NCI-H748 (cell line): ENCODE measurements around the gene BSN.
"Not testable (repeated sequence)": the region's sequence is repeated elsewhere in the genome, so short reads cannot be mapped to it uniquely, and the experiment has no call there.

ENCODE experiments used
- DNase-seq: peaks from one replicate; lab custom pipeline; 2025; ENCODE audit not compliant: unreplicated experiment; lab: John Stamatoyannopoulos, UW

The BSN gene

GRCh38 chr3:49689046-49689907 lies 135.0 kb downstream of the BSN start, which contains the start of the genes MST1 and RNF123:
TSS of gene MST1 (minus strand) at chr3:49689474. CDS start at chr3:49688691, 783 bp downstream.
TSS of gene RNF123 (plus strand) at chr3:49689557. CDS start at chr3:49691166, 1,609 bp downstream.
- DNase-seq = no peak

GRCh38 chr3:49689908-49690624 lies 135.8 kb downstream of the BSN start:
- DNase-seq = not testable (repeated sequence)

- DNase-seq = not testable (repeated sequence)
Measured at GRCh38 chr3:49690856-49691255, 136.6 kb downstream of the BSN start.

- DNase-seq = not testable (repeated sequence)
Measured at GRCh38 chr3:49691481-49691880, 137.2 kb downstream of the BSN start.

GRCh38 chr3:49694409-49695070 lies 140.3 kb downstream of the BSN start:
- DNase-seq = not testable (repeated sequence)

GRCh38 chr3:49695350-49696015 lies 141.2 kb downstream of the BSN start:
- DNase-seq = not testable (repeated sequence)

GRCh38 chr3:49699281-49699979 lies 145.2 kb downstream of the BSN start:
- no peak for DNase-seq

- no peak for DNase-seq
Measured at GRCh38 chr3:49700014-49700413, 145.7 kb downstream of the BSN start.

- no peak for DNase-seq
Measured at GRCh38 chr3:49700453-49701128, 146.3 kb downstream of the BSN start.

- DNase-seq = no peak
Measured at GRCh38 chr3:49701388-49702077, 147.3 kb downstream of the BSN start.

- DNase-seq = no peak
Measured at GRCh38 chr3:49702672-49703071, 148.4 kb downstream of the BSN start.

- DNase-seq = peak; percentile 49
Measured at GRCh38 chr3:49703443-49703927, 149.2 kb downstream of the BSN start.

GRCh38 chr3:49703956-49704355 lies 149.7 kb downstream of the BSN start:
- DNase-seq = no peak

- DNase-seq = no peak
Measured at GRCh38 chr3:49704629-49705028, 150.4 kb downstream of the BSN start.

- no peak for DNase-seq
Measured at GRCh38 chr3:49705390-49705960, 151.2 kb downstream of the BSN start.

GRCh38 chr3:49706456-49707112 lies 152.3 kb downstream of the BSN start:
- DNase-seq = no peak

GRCh38 chr3:49707113-49707480 lies 152.8 kb downstream of the BSN start:
- no peak for DNase-seq

GRCh38 chr3:49709852-49710251 lies 155.6 kb downstream of the BSN start:
- DNase-seq = no peak
